ENCODE data around the gene ENOX1.

Gene ENOX1

DNA sequence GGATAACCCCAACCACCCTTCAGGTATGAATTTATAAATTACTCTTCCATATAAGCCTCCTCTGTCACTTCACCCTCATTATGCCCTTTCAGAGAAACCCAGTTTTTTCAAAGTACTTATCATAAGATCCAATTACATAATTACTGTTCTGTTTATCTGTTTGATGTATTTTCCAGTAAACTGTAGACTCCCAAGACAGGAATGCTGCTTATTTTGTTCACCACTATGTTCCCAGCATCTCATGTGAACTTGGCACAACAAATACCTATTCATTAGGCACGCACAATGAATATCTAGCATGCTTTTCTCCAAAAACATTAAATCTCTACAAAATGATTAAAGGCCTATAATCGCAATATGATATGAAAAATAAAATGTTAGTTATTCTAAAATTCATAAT lies 13.2 kb downstream of the ENOX1 start:
- no peak for DNase-seq
- Mint-ChIP-seq H3K27me3 (peaks cover 24% of the 10 kb centered on the region), H3K4me1 (ENCODE audit: low read depth) (no peaks in the 10 kb centered on the region), H3K4me3 (no peak overlapping the region), H3K9me3 (no peaks in the 10 kb centered on the region), H3K27ac (no peak overlapping the region), H3K36me3 (ENCODE audit: low read depth) (no peaks in the 10 kb centered on the region)

DNA sequence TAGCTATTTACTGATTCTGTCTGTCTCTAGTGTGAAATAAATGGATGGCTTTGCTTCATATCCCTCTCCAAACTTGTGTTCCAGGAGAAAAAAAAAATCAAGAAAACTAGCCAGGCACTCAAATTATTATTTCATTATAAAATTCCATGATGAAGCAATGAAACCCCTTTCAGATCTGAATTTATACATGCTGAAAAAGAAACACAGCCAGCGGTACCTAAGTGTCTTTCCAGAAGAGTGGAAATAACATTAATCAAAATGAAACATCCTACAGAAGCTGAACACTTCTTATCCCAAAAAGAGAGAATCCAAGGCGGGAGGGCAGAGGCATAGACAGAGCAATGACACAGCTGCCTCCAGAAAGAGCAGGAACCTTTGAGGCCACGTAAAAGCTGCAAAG lies 15.9 kb downstream of the ENOX1 start:
- Mint-ChIP-seq H3K9me3 (no peaks in the 10 kb centered on the region), H3K27me3 (peaks cover 18% of the 10 kb centered on the region), H3K4me1 (ENCODE audit: low read depth) (no peaks in the 10 kb centered on the region), H3K36me3 (ENCODE audit: low read depth) (no peaks in the 10 kb centered on the region), H3K27ac (no peak overlapping the region), H3K4me3 (no peak overlapping the region)
- no peak for DNase-seq

DNA sequence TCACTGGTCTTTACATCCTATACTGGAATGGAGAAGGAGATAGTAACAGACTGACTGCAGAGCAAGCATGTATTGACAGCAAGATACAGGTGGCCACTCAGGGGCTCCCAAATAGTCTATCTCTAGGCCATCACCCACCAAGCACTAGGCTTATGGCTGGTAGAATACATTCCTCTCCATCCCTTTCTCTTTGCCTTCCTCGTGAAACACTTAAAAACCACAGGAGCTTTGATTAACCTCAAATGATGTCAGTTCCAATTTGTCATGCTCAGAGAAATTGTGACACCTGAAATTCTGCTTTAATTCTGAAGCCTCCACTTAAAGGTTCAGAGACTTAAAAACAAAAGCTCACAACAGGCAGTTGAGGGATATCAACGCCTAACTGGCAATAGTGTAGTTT lies 17.2 kb downstream of the ENOX1 start:
- H3K4me3 Mint-ChIP-seq = no peak overlapping the region
- H3K27ac Mint-ChIP-seq = no peak overlapping the region
- peaks cover 14% of the 10 kb centered on the region for H3K27me3 Mint-ChIP-seq
- no peak for DNase-seq
- H3K36me3 Mint-ChIP-seq (ENCODE audit: low read depth) = no peaks in the 10 kb centered on the region
- H3K9me3 Mint-ChIP-seq = no peaks in the 10 kb centered on the region
- no peaks in the 10 kb centered on the region for H3K4me1 Mint-ChIP-seq (ENCODE audit: low read depth)

DNA sequence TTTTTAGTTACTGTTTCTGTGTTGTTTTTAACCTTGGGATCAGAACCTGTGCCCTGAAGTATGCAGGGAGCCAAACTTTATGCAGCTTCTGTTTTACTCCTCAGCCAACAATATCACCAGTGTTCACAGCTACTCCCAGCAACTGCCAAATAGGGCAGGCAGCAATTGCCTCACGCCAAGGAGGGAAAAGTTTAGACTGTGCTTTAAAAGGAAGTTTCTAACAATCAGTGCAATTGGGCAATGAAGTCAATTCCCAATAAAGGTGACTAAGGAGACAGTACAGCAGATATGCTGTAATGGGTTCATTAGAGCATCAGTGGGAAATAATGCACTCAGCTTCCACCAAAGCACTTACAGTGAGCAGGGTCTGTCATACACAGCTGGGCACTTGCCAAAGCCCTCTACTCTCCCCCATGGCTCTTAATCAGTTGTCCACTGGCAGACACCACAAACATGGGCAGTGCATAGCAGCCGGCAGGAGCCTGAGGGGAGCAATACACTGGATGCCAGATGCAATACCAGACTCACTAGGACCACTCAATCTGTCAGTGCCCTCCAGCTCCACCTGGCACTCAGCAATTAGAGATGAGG lies 19.3 kb downstream of the ENOX1 start:
- Mint-ChIP-seq H3K4me1 (ENCODE audit: low read depth) (no peaks in the 10 kb centered on the region), H3K27me3 (peaks cover 18% of the 10 kb centered on the region), H3K4me3 (no peak overlapping the region), H3K36me3 (ENCODE audit: low read depth) (no peaks in the 10 kb centered on the region), H3K27ac (no peak overlapping the region), H3K9me3 (no peaks in the 10 kb centered on the region)
- DNase-seq = no peak

DNA sequence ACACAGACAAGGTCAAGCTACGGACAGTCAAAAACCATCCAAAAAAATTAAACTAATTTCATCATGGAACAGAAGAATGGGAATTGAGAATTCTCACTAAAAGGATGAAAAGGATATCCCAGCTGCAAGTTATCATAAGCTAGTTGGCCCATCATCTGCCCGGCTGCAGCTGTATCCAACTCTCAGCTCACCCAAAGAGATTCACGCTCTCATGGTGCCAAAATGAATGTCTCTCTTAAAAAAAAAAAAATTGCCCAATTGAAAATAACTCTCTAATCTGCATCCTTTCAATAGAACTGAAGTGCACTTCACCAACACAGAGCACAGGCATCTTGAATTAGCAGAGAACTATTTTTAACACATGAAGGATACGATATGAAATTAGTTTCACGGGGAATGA lies 20.0 kb downstream of the ENOX1 start:
- Mint-ChIP-seq H3K27ac (no peak overlapping the region), H3K4me3 (no peak overlapping the region), H3K9me3 (no peaks in the 10 kb centered on the region), H3K36me3 (ENCODE audit: low read depth) (no peaks in the 10 kb centered on the region), H3K4me1 (ENCODE audit: low read depth) (no peaks in the 10 kb centered on the region), H3K27me3 (peaks cover 19% of the 10 kb centered on the region)
- no peak for DNase-seq

DNA sequence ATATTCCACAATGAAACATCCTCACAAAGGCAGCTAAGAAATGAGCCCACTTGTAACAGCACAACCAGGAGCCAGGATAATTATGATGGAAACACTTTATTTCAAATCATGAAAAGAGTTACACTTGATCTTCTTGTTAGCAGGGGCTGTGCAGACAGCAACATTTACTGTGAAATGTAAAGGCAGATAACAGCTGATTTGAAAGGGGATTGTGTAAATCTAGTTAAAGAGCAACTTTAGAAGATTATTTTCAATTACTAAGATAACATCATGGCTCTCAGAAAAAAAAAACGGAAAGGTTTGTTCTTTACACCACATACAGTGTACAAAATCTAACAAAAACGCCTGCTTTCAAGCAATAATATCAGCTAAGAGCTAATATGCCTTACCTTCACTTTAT lies 22.4 kb downstream of the ENOX1 start:
- Mint-ChIP-seq H3K4me3 (no peak overlapping the region), H3K4me1 (ENCODE audit: low read depth) (no peaks in the 10 kb centered on the region), H3K9me3 (no peaks in the 10 kb centered on the region), H3K36me3 (ENCODE audit: low read depth) (no peaks in the 10 kb centered on the region), H3K27ac (no peak overlapping the region), H3K27me3 (peaks cover 23% of the 10 kb centered on the region)
- DNase-seq = no peak

DNA sequence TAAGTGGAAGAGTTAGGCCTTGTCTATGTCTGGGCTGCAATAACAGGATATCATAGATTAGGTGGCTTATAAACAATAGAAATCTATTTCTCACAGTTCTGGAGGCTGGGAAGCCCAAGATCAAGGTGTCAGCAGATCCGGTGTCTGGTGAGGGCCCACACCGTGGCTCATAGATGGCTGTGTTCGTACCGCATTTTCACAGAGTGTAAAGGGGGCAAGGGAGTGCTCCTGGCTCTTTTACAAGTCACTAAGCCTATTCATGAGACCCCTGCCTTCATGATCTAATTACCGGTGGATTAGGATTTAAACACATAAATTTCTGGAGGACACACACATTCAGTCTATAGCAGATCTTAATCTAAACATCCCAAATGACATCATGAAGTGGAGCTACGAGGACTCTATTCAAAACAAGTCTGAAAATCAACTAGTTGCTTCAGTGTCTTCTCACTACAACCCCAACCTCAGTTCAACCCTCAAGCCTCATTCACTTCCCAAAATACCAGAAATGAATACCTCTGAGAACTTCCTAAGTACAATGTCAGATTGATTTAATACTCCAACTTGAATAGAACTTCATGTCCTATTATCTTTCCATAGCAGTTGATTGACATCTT lies 23.5 kb downstream of the ENOX1 start:
- Mint-ChIP-seq H3K27ac (no peak overlapping the region), H3K9me3 (no peaks in the 10 kb centered on the region), H3K27me3 (peaks cover 23% of the 10 kb centered on the region), H3K4me3 (no peak overlapping the region), H3K36me3 (ENCODE audit: low read depth) (no peaks in the 10 kb centered on the region), H3K4me1 (ENCODE audit: low read depth) (no peaks in the 10 kb centered on the region)
- no peak for DNase-seq

DNA sequence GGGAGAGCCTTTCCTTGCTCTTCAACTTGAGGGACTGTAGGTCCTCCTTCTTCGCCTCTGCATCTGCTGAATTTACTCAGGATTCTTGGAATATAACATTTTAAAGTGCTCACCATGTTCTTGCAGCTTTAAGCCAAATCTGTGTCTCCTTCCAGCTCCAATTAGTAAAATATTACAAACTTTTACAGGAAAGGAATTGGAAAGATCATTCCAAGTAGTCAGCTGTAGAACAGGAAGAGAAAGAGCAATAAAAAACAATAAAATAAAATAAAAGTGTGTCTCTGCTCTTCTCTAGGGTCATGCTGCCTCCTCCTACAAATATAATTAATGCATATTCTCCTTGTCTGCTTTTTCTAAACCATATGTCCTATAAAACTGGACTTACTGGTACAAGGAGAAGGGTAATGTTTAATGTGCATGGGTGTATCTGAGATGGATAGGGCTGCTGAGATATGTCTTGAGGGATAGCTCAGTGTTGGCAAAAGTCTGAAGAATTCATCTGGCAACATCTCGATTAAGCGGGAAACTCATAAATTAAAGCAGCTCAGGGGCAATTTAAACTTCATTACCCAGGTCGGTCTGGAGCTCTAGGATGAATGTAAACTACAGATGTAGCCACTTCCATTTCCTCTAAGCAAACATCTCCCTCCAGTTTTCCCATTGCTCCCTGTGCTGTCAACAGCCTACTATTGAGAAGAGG lies 25.0 kb downstream of the ENOX1 start:
- no peak overlapping the region for H3K4me3 Mint-ChIP-seq
- no peaks in the 10 kb centered on the region for H3K36me3 Mint-ChIP-seq (ENCODE audit: low read depth)

DNA sequence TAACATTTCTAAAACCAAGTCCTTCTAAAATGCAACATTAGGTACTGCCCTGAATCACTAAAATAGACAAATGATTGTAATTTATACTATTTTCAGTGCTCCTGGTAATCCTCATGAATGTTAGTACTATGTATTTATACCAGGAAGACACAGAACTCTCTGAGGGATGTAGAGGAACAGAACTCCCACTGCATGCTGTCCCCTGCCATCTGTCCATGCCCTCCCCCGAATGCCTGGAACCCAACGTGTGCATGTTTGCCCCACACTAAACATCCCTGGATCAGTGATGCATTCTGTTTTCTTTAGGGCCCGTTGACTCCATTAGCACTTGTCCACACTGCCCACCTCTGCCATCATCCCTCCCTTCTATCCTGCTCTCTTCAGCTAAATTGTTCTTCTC lies 26.5 kb downstream of the ENOX1 start:
- Mint-ChIP-seq H3K36me3 (ENCODE audit: low read depth) (no peaks in the 10 kb centered on the region), H3K27ac (no peak overlapping the region), H3K4me1 (ENCODE audit: low read depth) (no peaks in the 10 kb centered on the region), H3K4me3 (no peak overlapping the region), H3K9me3 (no peaks in the 10 kb centered on the region), H3K27me3 (peaks cover 30% of the 10 kb centered on the region)
- DNase-seq = no peak

More for the DNA sequence above, 25.0 kb downstream of the ENOX1 start:
- Mint-ChIP-seq H3K9me3 (no peaks in the 10 kb centered on the region), H3K27ac (no peak overlapping the region), H3K27me3 (peaks cover 26% of the 10 kb centered on the region), H3K4me1 (ENCODE audit: low read depth) (no peaks in the 10 kb centered on the region)
- DNase-seq = no peak

DNA sequence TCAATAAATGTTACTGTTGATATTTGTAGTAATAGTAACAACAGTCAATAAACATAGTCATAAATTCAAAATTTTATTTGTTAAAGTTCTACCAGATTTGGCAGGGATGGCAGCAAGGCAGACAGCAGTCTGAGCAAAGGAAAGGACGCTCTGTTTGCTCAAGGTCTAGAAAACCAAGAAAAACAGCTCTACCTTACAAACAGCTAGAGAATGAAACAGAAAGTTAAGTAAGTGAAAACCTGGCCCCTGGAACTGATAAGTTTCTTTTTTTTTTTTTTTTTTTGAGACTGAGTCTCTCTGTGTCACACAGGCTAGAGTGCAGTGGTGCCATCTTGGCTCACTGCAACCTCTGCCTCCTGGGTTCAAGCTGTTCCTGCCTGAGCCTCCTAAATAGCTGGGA lies 27.9 kb downstream of the ENOX1 start:
- Mint-ChIP-seq H3K4me3 (no peak overlapping the region), H3K36me3 (ENCODE audit: low read depth) (no peaks in the 10 kb centered on the region), H3K27ac (no peak overlapping the region), H3K4me1 (ENCODE audit: low read depth) (no peaks in the 10 kb centered on the region), H3K27me3 (peaks cover 24% of the 10 kb centered on the region), H3K9me3 (no peaks in the 10 kb centered on the region)
- DNase-seq = no peak

DNA sequence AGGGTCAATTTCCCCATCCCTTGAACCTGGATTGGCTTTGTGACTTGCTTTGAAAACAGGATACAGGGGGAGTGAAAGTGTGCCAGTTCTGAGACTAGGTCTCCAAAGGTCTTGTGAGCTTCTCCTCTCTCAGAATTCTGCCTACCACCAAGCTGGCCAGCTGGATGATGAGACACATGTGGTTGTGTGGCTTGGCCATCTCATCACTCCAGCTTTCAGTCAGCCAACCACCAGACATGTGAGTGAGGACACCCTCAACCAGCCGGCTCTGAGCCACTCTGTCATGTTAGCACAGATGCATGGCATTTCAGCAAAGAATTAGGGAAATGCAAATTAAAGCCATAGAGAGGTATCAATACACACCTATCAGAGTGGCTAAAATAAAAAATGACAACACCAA lies 29.5 kb downstream of the ENOX1 start:
- Mint-ChIP-seq H3K4me3 (no peak overlapping the region), H3K27ac (no peak overlapping the region), H3K4me1 (ENCODE audit: low read depth) (no peaks in the 10 kb centered on the region), H3K9me3 (no peaks in the 10 kb centered on the region), H3K36me3 (ENCODE audit: low read depth) (no peaks in the 10 kb centered on the region), H3K27me3 (peaks cover 17% of the 10 kb centered on the region)
- DNase-seq = no peak

DNA sequence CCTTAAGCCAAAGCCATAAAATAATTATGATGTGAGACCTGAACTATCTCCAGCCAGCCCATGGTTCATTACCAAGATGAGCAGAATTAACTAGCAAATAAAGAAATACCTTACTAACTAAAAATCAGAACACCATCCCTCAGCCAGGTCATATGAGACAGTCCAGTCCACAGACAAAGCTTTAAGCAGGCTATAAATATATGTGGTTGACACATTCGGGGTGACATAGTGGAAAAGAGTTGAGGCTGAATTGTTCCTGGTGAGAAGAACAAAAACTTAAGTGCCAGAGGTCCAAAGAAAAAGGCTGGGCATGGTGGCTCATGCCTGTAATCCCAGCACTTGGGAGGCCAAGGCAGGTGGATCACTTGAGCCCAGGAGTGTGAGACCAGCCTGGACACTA lies 30.9 kb downstream of the ENOX1 start:
- Mint-ChIP-seq H3K9me3 (no peaks in the 10 kb centered on the region), H3K36me3 (ENCODE audit: low read depth) (no peaks in the 10 kb centered on the region), H3K4me1 (ENCODE audit: low read depth) (peaks cover 5% of the 10 kb centered on the region), H3K4me3 (no peak overlapping the region), H3K27me3 (peaks cover 13% of the 10 kb centered on the region), H3K27ac (no peak overlapping the region)
- no peak for DNase-seq

DNA sequence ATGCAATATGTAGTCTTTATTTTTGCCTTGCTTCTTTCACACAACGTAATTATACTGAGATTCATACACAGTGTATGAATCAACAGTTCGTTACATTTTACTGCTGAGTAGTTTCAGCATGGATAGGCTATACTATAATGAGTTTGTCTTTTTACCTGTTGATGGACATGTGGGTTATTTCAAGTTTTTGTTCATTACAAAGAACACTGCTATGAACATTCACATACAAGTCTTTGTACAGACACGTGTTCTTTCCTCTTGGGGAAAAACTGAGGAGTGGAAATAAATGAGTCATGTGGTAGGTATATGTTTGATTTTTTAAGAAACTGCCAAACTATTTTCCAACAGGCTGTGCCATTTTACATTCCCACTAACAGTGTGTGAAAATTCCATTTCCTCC lies 35.1 kb downstream of the ENOX1 start:
- Mint-ChIP-seq H3K4me1 (ENCODE audit: low read depth) (peaks cover 5% of the 10 kb centered on the region), H3K27me3 (peaks cover 5% of the 10 kb centered on the region), H3K4me3 (no peak overlapping the region), H3K9me3 (no peaks in the 10 kb centered on the region), H3K27ac (no peak overlapping the region), H3K36me3 (ENCODE audit: low read depth) (no peaks in the 10 kb centered on the region)
- no peak for DNase-seq

DNA sequence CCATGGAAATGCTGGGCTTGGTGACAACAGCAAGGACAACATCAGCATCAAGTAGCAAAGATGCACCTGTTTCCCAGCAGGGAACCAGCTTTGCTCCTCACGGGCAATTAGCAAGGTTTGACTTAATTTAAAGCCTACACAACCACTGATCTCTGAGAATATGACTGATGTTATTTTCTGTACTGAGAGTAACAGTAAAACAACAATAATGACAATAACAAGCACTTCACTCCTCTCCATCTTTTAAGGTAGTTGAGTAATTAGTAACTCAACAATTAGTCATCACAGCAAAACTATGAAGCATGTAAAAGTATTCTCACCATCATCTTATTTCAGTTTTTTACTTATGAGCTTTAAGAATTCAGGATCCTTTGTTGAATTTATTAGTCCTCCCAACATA lies 37.3 kb downstream of the ENOX1 start:
- no peak overlapping the region for H3K4me3 Mint-ChIP-seq
- H3K4me1 Mint-ChIP-seq (ENCODE audit: low read depth) = peaks cover 5% of the 10 kb centered on the region
- H3K27ac Mint-ChIP-seq = no peak overlapping the region
- H3K9me3 Mint-ChIP-seq = no peaks in the 10 kb centered on the region
- no peaks in the 10 kb centered on the region for H3K36me3 Mint-ChIP-seq (ENCODE audit: low read depth)
- DNase-seq = no peak
- H3K27me3 Mint-ChIP-seq = peaks cover 10% of the 10 kb centered on the region

DNA sequence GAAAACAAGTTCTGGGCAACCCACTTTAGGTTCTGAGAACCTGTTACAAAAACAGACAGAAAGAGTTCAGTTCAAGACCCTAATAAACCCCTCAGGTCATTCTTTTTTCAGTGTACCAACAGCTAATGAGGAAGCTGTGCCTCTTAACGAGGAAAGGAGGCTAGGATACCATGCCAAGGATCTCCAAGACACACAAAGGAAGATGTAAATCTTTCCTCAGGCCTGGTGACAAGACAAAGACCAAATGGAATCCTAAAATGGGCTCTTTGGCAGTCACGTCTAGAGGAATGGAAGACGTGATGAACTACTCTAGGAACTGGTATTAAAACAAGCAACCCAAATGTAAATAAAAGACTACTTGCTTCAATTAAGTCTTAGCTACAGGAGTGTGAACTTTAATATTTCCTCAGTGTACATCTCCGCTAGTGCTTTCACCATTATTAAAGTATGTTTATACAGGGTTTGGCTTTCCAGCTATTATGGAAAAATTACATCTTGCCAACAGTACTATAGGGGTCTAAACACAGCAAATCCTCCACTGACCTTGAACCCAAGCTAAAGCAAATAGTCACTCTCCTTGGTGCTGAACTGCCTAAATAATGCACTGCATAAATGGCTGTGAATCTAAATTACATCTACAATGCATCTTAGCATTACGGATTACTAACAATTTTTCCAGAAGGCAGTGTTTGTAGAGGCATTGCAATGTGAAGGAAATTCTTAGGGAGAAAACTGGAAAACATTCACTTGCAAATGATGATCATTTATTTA lies 42.3 kb downstream of the ENOX1 start:
- no peak overlapping the region for H3K27ac Mint-ChIP-seq
- no peaks in the 10 kb centered on the region for H3K4me1 Mint-ChIP-seq (ENCODE audit: low read depth)

More for the DNA sequence above, 42.3 kb downstream of the ENOX1 start:
- H3K9me3 Mint-ChIP-seq = no peaks in the 10 kb centered on the region
- no peak overlapping the region for H3K4me3 Mint-ChIP-seq
- H3K27me3 Mint-ChIP-seq = peaks cover 25% of the 10 kb centered on the region
- DNase-seq = no peak
- no peaks in the 10 kb centered on the region for H3K36me3 Mint-ChIP-seq (ENCODE audit: low read depth)

Data from activated T-cell treated with anti-CD3 and anti-CD28 coated beads, Interleukin-2, amount 50 U/mL, for 24 hours (primary cell).